Measurements from ENCODE around the gene MMP14.
"Not testable (repeated sequence)": the region's sequence is repeated elsewhere in the genome, so short reads cannot be mapped to it uniquely, and the experiment has no call there.

MMP14 gene

DNA sequence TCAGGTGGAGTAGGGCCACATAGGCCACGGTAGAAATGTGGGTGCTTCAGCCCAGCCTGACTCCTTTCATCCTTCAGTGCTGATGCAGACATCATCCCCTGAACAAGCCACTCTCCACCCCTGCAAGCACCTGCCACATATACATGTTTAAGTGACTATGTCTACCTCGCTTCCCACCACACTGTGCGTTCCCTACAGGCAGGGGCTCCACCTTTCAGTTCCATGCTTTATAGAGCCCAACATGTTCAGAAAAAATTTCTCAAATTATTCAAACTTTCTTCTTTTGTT is 32.8 kb upstream of the MMP14 start:
- no peak for DNase-seq (ENCODE audit: extremely low read depth, low read depth)
- no peak overlapping the region for H3K4me3 ChIP-seq (replicated peaks; ENCODE audit: low read depth, low read length)

GRCh38 chr14:22805235-22805634 is 31.1 kb upstream of the MMP14 start:
- not testable (repeated sequence) for DNase-seq (ENCODE audit: extremely low read depth, low read depth); H3K4me3 ChIP-seq (replicated peaks; ENCODE audit: low read depth, low read length)

More for the DNA sequence above, 32.8 kb upstream of the MMP14 start:
- TF ChIP-seq, protein P1, sequence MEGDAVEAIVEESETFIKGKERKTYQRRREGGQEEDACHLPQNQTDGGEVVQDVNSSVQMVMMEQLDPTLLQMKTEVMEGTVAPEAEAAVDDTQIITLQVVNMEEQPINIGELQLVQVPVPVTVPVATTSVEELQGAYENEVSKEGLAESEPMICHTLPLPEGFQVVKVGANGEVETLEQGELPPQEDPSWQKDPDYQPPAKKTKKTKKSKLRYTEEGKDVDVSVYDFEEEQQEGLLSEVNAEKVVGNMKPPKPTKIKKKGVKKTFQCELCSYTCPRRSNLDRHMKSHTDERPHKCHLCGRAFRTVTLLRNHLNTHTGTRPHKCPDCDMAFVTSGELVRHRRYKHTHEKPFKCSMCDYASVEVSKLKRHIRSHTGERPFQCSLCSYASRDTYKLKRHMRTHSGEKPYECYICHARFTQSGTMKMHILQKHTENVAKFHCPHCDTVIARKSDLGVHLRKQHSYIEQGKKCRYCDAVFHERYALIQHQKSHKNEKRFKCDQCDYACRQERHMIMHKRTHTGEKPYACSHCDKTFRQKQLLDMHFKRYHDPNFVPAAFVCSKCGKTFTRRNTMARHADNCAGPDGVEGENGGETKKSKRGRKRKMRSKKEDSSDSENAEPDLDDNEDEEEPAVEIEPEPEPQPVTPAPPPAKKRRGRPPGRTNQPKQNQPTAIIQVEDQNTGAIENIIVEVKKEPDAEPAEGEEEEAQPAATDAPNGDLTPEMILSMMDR (IDR thresholded peaks at IDR 0.05; ENCODE audit: low read depth, low read length, missing control alignments): no peak

DNA sequence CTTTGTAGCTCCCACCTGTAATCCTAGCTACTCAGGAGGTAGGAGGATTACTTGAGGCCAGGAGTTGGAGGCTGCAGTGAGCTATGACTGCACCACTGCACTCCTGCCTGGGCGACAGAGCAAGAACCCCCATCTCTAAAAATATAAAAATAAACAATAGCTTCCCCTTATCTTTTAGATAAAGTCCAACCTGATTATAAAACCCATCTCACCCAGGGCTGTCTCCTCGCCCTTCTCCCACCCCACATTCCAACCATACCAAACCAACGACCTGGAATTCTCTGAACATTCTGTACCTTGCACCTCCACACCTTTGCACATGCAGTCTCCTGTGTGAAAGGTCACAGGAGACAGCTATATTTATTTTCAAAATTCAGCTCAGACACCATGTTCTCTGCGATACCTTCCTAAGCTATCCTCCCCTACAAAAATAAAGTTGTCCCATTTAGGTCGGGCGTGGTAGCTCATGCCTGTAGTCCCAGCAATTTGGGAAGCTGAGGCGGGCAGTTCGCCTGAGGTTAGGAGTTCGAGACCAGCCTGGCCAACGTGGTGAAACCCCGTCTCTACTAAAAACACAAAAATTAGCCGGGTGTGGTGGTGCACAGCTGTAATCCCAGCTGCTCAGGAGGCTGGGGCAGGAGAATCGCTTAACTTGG is 28.8 kb upstream of the MMP14 start:
- TF ChIP-seq, protein P1 (IDR thresholded peaks at IDR 0.05; ENCODE audit: low read depth, low read length, missing control alignments): no peak
- DNase-seq (ENCODE audit: extremely low read depth, low read depth): no peak
- no peak overlapping the region for H3K4me3 ChIP-seq (replicated peaks; ENCODE audit: low read depth, low read length)

GRCh38 chr14:22808388-22809209 is 27.8 kb upstream of the MMP14 start:
- H3K4me3 ChIP-seq (replicated peaks; ENCODE audit: low read depth, low read length): no peak overlapping the region
- TF ChIP-seq, protein P1 (IDR thresholded peaks at IDR 0.05; ENCODE audit: low read depth, low read length, missing control alignments): no peak
- DNase-seq (ENCODE audit: extremely low read depth, low read depth): no peak

DNA sequence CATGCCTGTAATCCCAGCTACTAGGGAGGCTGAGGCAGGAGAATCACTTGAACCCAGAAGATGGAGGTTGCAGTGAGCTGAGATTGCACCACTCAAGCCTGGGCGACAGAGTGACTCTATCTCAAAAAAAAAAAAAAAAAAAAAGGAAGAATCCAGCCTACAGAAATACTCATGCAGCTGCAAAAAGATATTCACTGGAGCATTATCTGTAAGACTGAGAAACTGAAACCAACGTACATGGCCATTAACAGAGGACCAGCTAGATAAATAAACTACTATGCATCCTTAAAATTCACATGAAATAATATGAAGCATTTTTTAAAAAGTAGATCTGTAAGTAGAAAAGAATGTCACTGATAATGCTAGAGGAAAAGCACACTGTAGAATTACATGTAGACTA is 24.7 kb upstream of the MMP14 start:
- H3K4me3 ChIP-seq (replicated peaks; ENCODE audit: low read depth, low read length): no peak overlapping the region
- TF ChIP-seq, protein P1 (IDR thresholded peaks at IDR 0.05; ENCODE audit: low read depth, low read length, missing control alignments): no peak
- no peak for DNase-seq (ENCODE audit: extremely low read depth, low read depth)

DNA sequence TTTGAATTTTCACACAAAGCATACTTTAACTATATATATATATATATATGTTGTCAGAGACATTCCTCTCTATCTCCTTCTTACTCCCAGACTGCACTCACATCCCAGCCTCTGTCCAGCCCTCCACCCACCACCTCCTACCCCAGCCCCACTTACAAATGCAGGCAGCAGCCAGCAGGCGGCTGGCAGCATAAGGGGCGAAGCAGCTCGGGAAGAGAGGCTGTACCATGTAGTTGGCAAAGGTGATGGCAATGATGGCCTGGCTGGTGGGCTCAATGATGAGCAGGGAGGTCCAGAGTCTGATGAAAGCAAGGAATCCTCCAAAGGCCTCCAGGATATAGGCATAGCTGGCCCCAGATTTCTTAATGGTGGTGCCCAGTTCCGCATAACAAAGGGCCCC is 23.6 kb upstream of the MMP14 start:
- no peak for DNase-seq (ENCODE audit: extremely low read depth, low read depth)
- TF ChIP-seq, protein P1 (IDR thresholded peaks at IDR 0.05; ENCODE audit: low read depth, low read length, missing control alignments): no peak
- no peak overlapping the region for H3K4me3 ChIP-seq (replicated peaks; ENCODE audit: low read depth, low read length)

GRCh38 chr14:22813145-22813544 is 23.2 kb upstream of the MMP14 start:
- H3K4me3 ChIP-seq (replicated peaks; ENCODE audit: low read depth, low read length): no peak overlapping the region
- no peak for DNase-seq (ENCODE audit: extremely low read depth, low read depth)
- TF ChIP-seq, protein P1 (IDR thresholded peaks at IDR 0.05; ENCODE audit: low read depth, low read length, missing control alignments): no peak

All from HFF-Myc (cell line).